SK-N-SH (cell line): ENCODE measurements around the gene METTL13. TPM values are rescaled to one million over a fixed set of nuclear protein-coding genes. Genes with fewer than 3 reads are reported as not detected.

ENCODE experiments used
- CTCF ChIA-PET: fragments of 300-600, 350-600 bp; formaldehyde crosslinking; extraction: SDS; loops from one replicate; lab custom pipeline; 2021; lab: Yijun Ruan, JAX
- POLR2A ChIA-PET: fragments of 350-600 bp; sonication (Branson Sonifier 250); formaldehyde crosslinking; extraction: SDS; loops from one replicate; lab custom pipeline; 2020; ENCODE audit warnings: antibody characterized with exemption, inconsistent platforms; lab: Yijun Ruan, JAX
- DNase-seq: peaks from one replicate; pipeline ENCODE4 v3.0.0; 2012
- H2AFZ ChIP-seq: fragments of 200-600 bp; sonication (generic); 2 replicates; pipeline ENCODE4 v1.8.1; 2016; ENCODE audit warnings: antibody characterized with exemption, mild to moderate bottlenecking, low read depth
- H3F3A ChIP-seq: fragments of 200-600 bp; sonication (generic); replicated peaks from 2 replicates; pipeline ENCODE3; 2016; ENCODE audit warnings: antibody characterized with exemption, mild to moderate bottlenecking; ENCODE audit not compliant: insufficient read depth
- H3K27ac ChIP-seq, 2 experiments: fragments of 200-500 bp in 1 of 2; fragments of 200-600 bp in 1 of 2; sonication (Bioruptor generic) in 1 of 2; sonication (generic), shearing (Covaris generic) in 1 of 2; 2 replicates each; pipeline versions ENCODE4 v1.5.1 to v1.6.1; 2014 to 2016; ENCODE audit warnings: low read depth in 2 of 2, inconsistent platforms in 1 of 2, low read length in 1 of 2, mild to moderate bottlenecking in 1 of 2, mixed read lengths in 1 of 2
- H3K27me3 ChIP-seq: fragments of 200-600 bp; sonication (generic), shearing (Covaris generic); 2 replicates; pipeline ENCODE4 v1.6.1; 2016; ENCODE audit warnings: mixed run types; ENCODE audit not compliant: insufficient read depth
- H3K36me3 ChIP-seq, 2 experiments: fragments of 200-500 bp in 1 of 2; fragments of 200-600 bp in 1 of 2; sonication (Bioruptor generic) in 1 of 2; sonication (generic) in 1 of 2; replicated peaks in 1 of 2; 2 replicates each; pipeline versions ENCODE3 to v1.5.1; 2014 to 2016; ENCODE audit warnings: low read length in 1 of 2, mild to moderate bottlenecking in 1 of 2; ENCODE audit not compliant: insufficient read depth in 2 of 2, control insufficient read depth in 1 of 2
- H3K4me1 ChIP-seq, 2 experiments: fragments of 200-500 bp in 1 of 2; fragments of 200-600 bp in 1 of 2; sonication (Bioruptor generic) in 1 of 2; sonication (generic), shearing (Covaris generic) in 1 of 2; 2 replicates each; pipeline versions ENCODE4 v1.5.1 to v1.6.1; 2014 to 2016; ENCODE audit warnings: low read depth in 1 of 2, low read length in 1 of 2, mixed run types in 1 of 2; ENCODE audit not compliant: insufficient read depth in 2 of 2, control insufficient read depth in 1 of 2
- H3K4me2 ChIP-seq: fragments of 200-600 bp; sonication (generic), shearing (Covaris generic); 2 replicates; pipeline ENCODE4 v1.6.1; 2017; ENCODE audit warnings: mixed run types
- H3K4me3 ChIP-seq, 2 experiments: fragments of 200-500 bp in 1 of 2; fragments of 200-600 bp in 1 of 2; sonication (Bioruptor generic) in 1 of 2; sonication (generic), shearing (Covaris generic) in 1 of 2; 2 replicates each; pipeline versions ENCODE4 v1.5.1 to v1.8.1; 2014 to 2016; ENCODE audit warnings: low read depth in 2 of 2, inconsistent platforms in 1 of 2, low read length in 1 of 2, mild to moderate bottlenecking in 1 of 2, mixed read lengths in 1 of 2, moderate library complexity in 1 of 2
- H3K79me2 ChIP-seq: fragments of 200-600 bp; sonication (generic); 2 replicates; pipeline ENCODE4 v1.8.1; 2017; ENCODE audit warnings: mild to moderate bottlenecking; ENCODE audit not compliant: insufficient read depth
- H3K9ac ChIP-seq: fragments of 200-600 bp; sonication (generic); 2 replicates; pipeline ENCODE4 v1.6.1; 2017; ENCODE audit warnings: mixed run types
- H3K9me2 ChIP-seq: fragments of 200-600 bp; sonication (generic); 2 replicates; pipeline ENCODE4 v1.6.1; 2017; ENCODE audit warnings: mixed run types
- H3K9me3 ChIP-seq: fragments of 200-600 bp; sonication (generic); 2 replicates; pipeline ENCODE4 v1.6.1; 2017; ENCODE audit warnings: mixed run types, mild to moderate bottlenecking, moderate library complexity
- H4K20me1 ChIP-seq: fragments of 200-600 bp; sonication (generic); 2 replicates; pipeline ENCODE4 v1.6.1; 2017; ENCODE audit warnings: mild to moderate bottlenecking, mixed run types; ENCODE audit not compliant: insufficient read depth
- CHD2 ChIP-seq: fragments of 150-350 bp; IDR thresholded peaks from 2 replicates; pipeline ENCODE4 v1.6.1; 2018; ENCODE audit warnings: low read length; ENCODE audit not compliant: partially characterized antibody
- CTCF ChIP-seq: fragments of 200-600 bp; sonication (generic); IDR thresholded peaks from 2 replicates; pipeline ENCODE4 v1.6.1; 2017; ENCODE audit warnings: antibody characterized with exemption, mild to moderate bottlenecking, moderate library complexity
- EZH2phosphoT487 ChIP-seq: fragments of 200-600 bp; sonication (generic); IDR thresholded peaks from 2 replicates; pipeline ENCODE4 v1.6.1; 2017; ENCODE audit warnings: low read depth, mixed run types, mild to moderate bottlenecking, antibody characterized with exemption, moderate library complexity, borderline replicate concordance
- FOSL2 ChIP-seq: IDR thresholded peaks from 2 replicates; pipeline ENCODE4 v1.4.0; 2012; ENCODE audit warnings: low read depth, mild to moderate bottlenecking, moderate library complexity, borderline replicate concordance
- IRF3 ChIP-seq: fragments of 150-350 bp; IDR thresholded peaks from 2 replicates; pipeline ENCODE4 v1.6.1; 2016; ENCODE audit warnings: mild to moderate bottlenecking, low read depth, low read length
- JUND ChIP-seq: IDR thresholded peaks from 2 replicates; pipeline ENCODE4 v1.4.0; 2012
- NFIC ChIP-seq: IDR thresholded peaks from 2 replicates; pipeline ENCODE4 v1.4.0; 2012; ENCODE audit warnings: borderline replicate concordance
- NRF1 ChIP-seq: IDR thresholded peaks from 2 replicates; pipeline ENCODE4 v1.6.1; 2012; ENCODE audit warnings: low read depth, mild to moderate bottlenecking, low read length
- PBX3 ChIP-seq: IDR thresholded peaks from 2 replicates; pipeline ENCODE4; 2012
- POLR2AphosphoS5 ChIP-seq: IDR thresholded peaks from 2 replicates; pipeline ENCODE4 v1.6.1; 2012; ENCODE audit warnings: low read depth, low read length
- RAD21 ChIP-seq: IDR thresholded peaks from 2 replicates; pipeline ENCODE4 v1.6.1; 2012; ENCODE audit warnings: mild to moderate bottlenecking, low read length
- RCOR1 ChIP-seq: fragments of 150-350 bp; IDR thresholded peaks from 2 replicates; pipeline ENCODE4 v1.6.1; 2017; ENCODE audit warnings: antibody characterized with exemption, low read length
- SIN3A ChIP-seq: IDR thresholded peaks from 2 replicates; pipeline ENCODE4 v1.6.1; 2012; ENCODE audit warnings: low read depth, mild to moderate bottlenecking, low read length, moderate library complexity, borderline replicate concordance
- TAF1 ChIP-seq: IDR thresholded peaks from 2 replicates; pipeline ENCODE4 v1.6.1; 2012; ENCODE audit warnings: low read depth, mild to moderate bottlenecking, low read length, moderate library complexity, borderline replicate concordance
- TCF12 ChIP-seq: IDR thresholded peaks from 2 replicates; pipeline ENCODE4 v1.4.0; 2012
- USF1 ChIP-seq: IDR thresholded peaks from 2 replicates; pipeline ENCODE4 v1.4.0; 2012; ENCODE audit warnings: low read depth, borderline replicate concordance
- WGBS: methylation state at CpG from one replicate; pipeline ENCODE4 v1.1.6; 2017; ENCODE audit warnings: low lambda C conversion rate; 5-methylcytosine and 5-hydroxymethylcytosine counted together
- polyA plus RNA-seq, 3 experiments: library from polyadenylated mRNA; depleted of rRNA; stranded (reverse); fragments of >200 nt; gene quantifications; 2 replicates each; pipeline ENCODE4 v1.2.3, GENCODE V29; 2012

Gene METTL13
- polyA plus RNA-seq, 1 of the 3 experiments (the other 2 are of a cell fraction) = 32.7 TPM

- no peak for DNase-seq
These were observed 41.8 kb upstream of the METTL13 start for GRCh38 chr1:171739656-171740055.

GRCh38 chr1:171740356-171740863, 41.0 kb upstream of the METTL13 start:
- peak overlapping the region; percentile 59 to 96; a peak in 3 of 4 replicates for H3K4me3 ChIP-seq
- H3K9me3 ChIP-seq = no peaks in the 10 kb centered on the region
- H3K9ac ChIP-seq = no peak overlapping the region
- H3K4me2 ChIP-seq = peak overlapping the region; percentile 86
- TF ChIP-seq NRF1 (no peak), PBX3 (no peak), NFIC (no peak), IRF3 (no peak), CHD2 (no peak), TAF1 (no peak), SIN3A (no peak), CTCF (no peak), TCF12 (no peak), POLR2AphosphoS5 (no peak), RCOR1 (no peak), RAD21 (no peak)
- peaks cover 10% of the 10 kb centered on the region for H3F3A ChIP-seq
- 68% methylated on average over 2 of the region's 2 CpGs for WGBS
- peaks cover 19 to 25% of the 10 kb centered on the region in 2 experiments for H3K36me3 ChIP-seq
- H3K27ac ChIP-seq = peak overlapping the region in 1 of 2 experiments; percentile 30; a peak in 2 of 4 replicates
- POLR2A ChIA-PET = no interaction called here
- H4K20me1 ChIP-seq = no peaks in the 10 kb centered on the region
- CTCF ChIA-PET = interaction anchor here (1.0 to 5.1 kb wide), 5 partner anchors 10 to 255 kb away, joined by 4 to 20 read pairs (median 7); partner anchors contain the start of gene PRRC2C
- no peak for DNase-seq
- no peak overlapping the region for H2AFZ ChIP-seq
- no peaks in the 10 kb centered on the region for H3K9me2 ChIP-seq
- H3K79me2 ChIP-seq = peaks cover 26% of the 10 kb centered on the region
- H3K4me1 ChIP-seq = peaks cover 19 to 22% of the 10 kb centered on the region in 2 experiments
- no peaks in the 10 kb centered on the region for H3K27me3 ChIP-seq

More at GRCh38 chr1:171739656-171740055, 41.8 kb upstream of the METTL13 start:
- Histone ChIP-seq H2AFZ (no peak overlapping the region), H3K9me2 (no peaks in the 10 kb centered on the region), H3K36me3 (peaks cover 25 to 26% of the 10 kb centered on the region in 2 experiments), H3K9ac (no peak overlapping the region), H3K4me1 (peaks cover 19 to 22% of the 10 kb centered on the region in 2 experiments), H3K27me3 (no peaks in the 10 kb centered on the region), H4K20me1 (no peaks in the 10 kb centered on the region), H3K27ac (peak overlapping the region; percentile 30 to 50), H3F3A (peaks cover 10% of the 10 kb centered on the region), H3K9me3 (no peaks in the 10 kb centered on the region), H3K79me2 (peaks cover 26% of the 10 kb centered on the region), H3K4me3 (no peak overlapping the region), H3K4me2 (peak overlapping the region; percentile 86)
- 77% methylated on average over 2 of the region's 2 CpGs for WGBS
- ChIA-PET CTCF (interaction anchor here (1.0 to 5.1 kb wide), 4 partner anchors 10 to 254 kb away, joined by 4 to 20 read pairs (median 10); partner anchors contain the start of gene PRRC2C), POLR2A (no interaction called here)
- no peak for TF ChIP-seq USF1
- no peak for TF ChIP-seq NFIC
- TF ChIP-seq POLR2AphosphoS5 = no peak
- peak; percentile 45; the same call in 1 of the 2 replicates for TF ChIP-seq JUND
- TF ChIP-seq EZH2phosphoT487 = no peak
- TF ChIP-seq PBX3 = no peak
- TF ChIP-seq TCF12 = 0 out of 2 replicates have a peak, but pooled peaks have one; percentile 7
- TF ChIP-seq FOSL2 = peak; percentile 30; the same call in 1 of the 2 replicates
- TF ChIP-seq TAF1 = no peak
